SK-N-MC (cell line): ENCODE data around the gene GLOD5.

ENCODE experiments used
- EZH2 ChIP-seq: fragments of 200-600 bp; sonication (generic); IDR thresholded peaks from one replicate; pipeline ENCODE4 v1.6.1; 2017; ENCODE audit warnings: antibody characterized with exemption
- POLR2AphosphoS5 ChIP-seq: IDR thresholded peaks from 2 replicates; pipeline ENCODE4 v1.6.1; 2012; ENCODE audit warnings: mild to moderate bottlenecking, low read depth, low read length, borderline replicate concordance

- TF ChIP-seq EZH2, result no peak
- TF ChIP-seq POLR2AphosphoS5, result no peak
Measured at GRCh38 chrX:48791063-48791820, 29.7 kb downstream of the GLOD5 start.
